T-helper 1 cell treated with Interleukin-12 subunit alpha and Interleukin-12 subunit beta and Interleukin-4 antibody, amounts not matched to agents 30 μg/mL and 1 μg/mL, for 36 hours (primary cell): ENCODE data around the gene WNT2.

Experiments used
- H3K27ac Mint-ChIP-seq: one replicate; pipeline ENCODE4 v1.8.0; 2021; ENCODE audit warnings: mild to moderate bottlenecking, mixed read lengths
- H3K27me3 Mint-ChIP-seq: one replicate; pipeline ENCODE4 v1.8.0; 2021; ENCODE audit warnings: low read depth, mixed read lengths
- H3K36me3 Mint-ChIP-seq: one replicate; pipeline ENCODE4 v1.8.0; 2021; ENCODE audit warnings: low read depth, mixed read lengths
- H3K4me1 Mint-ChIP-seq: one replicate; pipeline ENCODE4 v1.8.0; 2021; ENCODE audit warnings: low read depth, mixed read lengths
- H3K4me3 Mint-ChIP-seq: one replicate; pipeline ENCODE4 v1.8.0; 2021; ENCODE audit warnings: mild to moderate bottlenecking, moderate library complexity, mixed read lengths
- H3K9me3 Mint-ChIP-seq: one replicate; pipeline ENCODE4 v1.8.0; 2021; ENCODE audit warnings: mixed read lengths

WNT2 gene

DNA sequence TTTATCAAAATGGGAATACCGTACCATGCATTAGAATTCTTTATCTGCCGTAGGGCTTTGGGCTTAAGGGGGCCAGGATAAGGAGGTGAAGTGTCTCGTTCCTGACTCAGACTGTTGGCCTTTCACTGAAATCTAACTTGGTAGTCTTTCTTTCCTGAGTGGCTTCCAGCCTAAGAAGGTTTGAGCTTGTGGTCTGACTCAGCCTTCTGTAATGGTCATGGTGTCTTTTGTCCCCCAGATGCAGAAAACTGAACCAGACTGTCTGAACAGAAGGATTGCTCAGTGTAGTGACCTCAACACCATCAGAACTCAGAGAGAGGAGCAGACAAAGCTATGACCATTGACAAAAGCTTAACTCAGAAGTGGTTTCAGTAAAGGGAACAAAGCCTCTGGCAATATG, 39.5 kb downstream of the WNT2 start:
- no peak overlapping the region for H3K27ac Mint-ChIP-seq
- no peaks in the 10 kb centered on the region for H3K36me3 Mint-ChIP-seq
- H3K27me3 Mint-ChIP-seq = no peaks in the 10 kb centered on the region
- H3K9me3 Mint-ChIP-seq = no peaks in the 10 kb centered on the region
- H3K4me3 Mint-ChIP-seq = no peak overlapping the region
- no peaks in the 10 kb centered on the region for H3K4me1 Mint-ChIP-seq

- no peaks in the 10 kb centered on the region for H3K36me3 Mint-ChIP-seq
- no peaks in the 10 kb centered on the region for H3K4me1 Mint-ChIP-seq
- H3K4me3 Mint-ChIP-seq = no peak overlapping the region
- H3K27me3 Mint-ChIP-seq = no peaks in the 10 kb centered on the region
- H3K27ac Mint-ChIP-seq = no peak overlapping the region
- H3K9me3 Mint-ChIP-seq = no peaks in the 10 kb centered on the region
These were observed 40.5 kb downstream of the WNT2 start for GRCh38 chr7:117282239-117282812.

- no peaks in the 10 kb centered on the region for H3K36me3 Mint-ChIP-seq
- H3K27ac Mint-ChIP-seq = no peak overlapping the region
- H3K4me1 Mint-ChIP-seq = no peaks in the 10 kb centered on the region
- H3K27me3 Mint-ChIP-seq = no peaks in the 10 kb centered on the region
- no peak overlapping the region for H3K4me3 Mint-ChIP-seq
- H3K9me3 Mint-ChIP-seq = no peaks in the 10 kb centered on the region
These were observed 41.3 kb downstream of the WNT2 start for GRCh38 chr7:117281562-117281961.

GRCh38 chr7:117279931-117280557, 42.8 kb downstream of the WNT2 start:
- H3K27me3 Mint-ChIP-seq = no peaks in the 10 kb centered on the region
- no peak overlapping the region for H3K4me3 Mint-ChIP-seq
- H3K9me3 Mint-ChIP-seq = no peaks in the 10 kb centered on the region
- no peaks in the 10 kb centered on the region for H3K36me3 Mint-ChIP-seq
- no peaks in the 10 kb centered on the region for H3K4me1 Mint-ChIP-seq
- H3K27ac Mint-ChIP-seq = no peak overlapping the region

DNA sequence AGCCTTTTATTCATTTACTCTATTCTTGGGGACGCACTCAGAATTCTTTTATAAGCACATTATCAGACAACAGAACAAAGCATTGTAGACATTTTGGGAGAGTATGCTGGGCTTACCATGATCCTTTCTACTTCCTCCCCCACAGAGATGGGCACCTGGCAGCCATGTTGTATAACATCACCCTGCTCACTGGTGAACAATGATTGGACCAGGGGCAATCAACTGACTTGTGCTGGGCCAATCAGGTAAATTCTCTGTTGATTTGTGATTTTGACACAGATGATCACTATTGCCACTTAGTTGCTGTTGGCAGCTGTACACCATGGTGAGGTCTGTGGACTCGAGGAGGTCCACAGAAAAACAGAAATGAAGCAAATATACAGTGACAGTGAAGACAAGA, 43.7 kb downstream of the WNT2 start:
- Mint-ChIP-seq H3K36me3 (no peaks in the 10 kb centered on the region), H3K27me3 (no peaks in the 10 kb centered on the region), H3K4me3 (no peak overlapping the region), H3K27ac (no peak overlapping the region), H3K4me1 (no peaks in the 10 kb centered on the region), H3K9me3 (no peaks in the 10 kb centered on the region)

GRCh38 chr7:117278040-117278439, 44.8 kb downstream of the WNT2 start:
- Mint-ChIP-seq H3K27ac (no peak overlapping the region), H3K4me1 (no peaks in the 10 kb centered on the region), H3K36me3 (no peaks in the 10 kb centered on the region), H3K4me3 (no peak overlapping the region), H3K9me3 (no peaks in the 10 kb centered on the region), H3K27me3 (no peaks in the 10 kb centered on the region)

- H3K36me3 Mint-ChIP-seq = no peaks in the 10 kb centered on the region
- no peaks in the 10 kb centered on the region for H3K9me3 Mint-ChIP-seq
- H3K27me3 Mint-ChIP-seq = no peaks in the 10 kb centered on the region
- H3K27ac Mint-ChIP-seq = no peak overlapping the region
- H3K4me3 Mint-ChIP-seq = no peak overlapping the region
- no peaks in the 10 kb centered on the region for H3K4me1 Mint-ChIP-seq
These were observed 45.3 kb downstream of the WNT2 start for GRCh38 chr7:117277576-117277975.

- Mint-ChIP-seq H3K4me3 (no peak overlapping the region), H3K4me1 (no peaks in the 10 kb centered on the region), H3K27me3 (peaks cover 3% of the 10 kb centered on the region), H3K36me3 (no peaks in the 10 kb centered on the region), H3K27ac (no peak overlapping the region), H3K9me3 (no peaks in the 10 kb centered on the region)
These were observed 47.9 kb downstream of the WNT2 start for GRCh38 chr7:117274951-117275350.

DNA sequence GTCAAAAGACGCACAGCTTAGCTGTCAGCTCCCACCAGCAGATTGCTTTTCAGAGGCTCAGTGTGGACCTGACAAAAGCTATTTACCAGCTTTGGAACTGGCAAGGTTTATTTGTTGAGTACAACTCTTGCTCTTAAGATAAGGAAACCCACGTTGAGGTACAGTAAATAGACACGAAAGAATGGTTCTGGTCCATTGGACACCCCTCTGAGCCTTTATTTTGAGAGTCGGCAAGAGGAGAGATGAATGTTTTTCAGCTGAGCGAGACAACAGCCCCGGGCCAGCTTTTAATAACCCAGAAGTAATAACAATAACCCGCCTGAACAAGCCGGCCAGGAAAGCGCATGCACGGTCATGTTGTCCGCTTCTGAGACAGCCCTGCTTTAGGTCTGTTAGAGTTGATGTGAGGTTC, 49.0 kb downstream of the WNT2 start:
- Mint-ChIP-seq H3K27ac (no peak overlapping the region), H3K36me3 (no peaks in the 10 kb centered on the region), H3K4me1 (no peaks in the 10 kb centered on the region), H3K4me3 (no peak overlapping the region), H3K9me3 (no peaks in the 10 kb centered on the region), H3K27me3 (peaks cover 3% of the 10 kb centered on the region)

GRCh38 chr7:117273325-117273724, 49.5 kb downstream of the WNT2 start:
- H3K27ac Mint-ChIP-seq = no peak overlapping the region

DNA sequence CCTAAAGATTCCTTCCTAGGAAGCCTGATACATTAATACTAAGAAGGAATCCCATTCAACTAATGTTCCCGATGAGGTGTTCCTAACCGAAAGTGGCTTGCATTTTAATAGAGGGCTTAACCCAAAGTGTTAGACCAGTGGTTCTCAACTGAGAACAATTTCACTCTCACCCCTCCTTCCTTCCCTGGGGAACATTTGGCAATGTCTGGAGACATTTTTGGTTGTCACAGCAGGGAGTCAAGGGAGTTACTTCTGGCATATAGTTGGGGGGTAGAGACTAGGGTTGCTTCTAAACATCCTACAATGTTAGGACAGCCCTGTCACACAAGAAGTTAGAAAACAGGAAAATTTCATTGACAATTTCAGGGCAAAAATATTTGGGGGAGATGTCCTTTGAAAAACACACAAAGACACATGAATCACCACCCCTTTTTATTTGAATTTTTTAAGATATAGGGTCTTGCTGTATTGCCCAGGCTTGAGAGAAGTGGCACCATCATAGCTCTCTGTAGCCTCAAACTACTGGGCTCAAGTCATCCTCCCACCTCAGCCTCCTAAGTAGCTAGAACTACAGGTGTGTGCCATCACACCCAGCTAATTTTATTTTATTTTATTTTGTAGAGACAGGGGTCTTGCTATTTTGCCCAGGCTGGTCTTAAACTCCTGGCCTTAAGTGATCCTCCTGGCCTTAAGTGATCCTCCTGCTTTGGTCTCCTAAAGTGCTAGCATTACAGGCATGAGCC, 50.7 kb downstream of the WNT2 start:
- Mint-ChIP-seq H3K4me3 (no peak overlapping the region), H3K9me3 (no peaks in the 10 kb centered on the region), H3K4me1 (no peaks in the 10 kb centered on the region), H3K27ac (no peak overlapping the region), H3K27me3 (peaks cover 3% of the 10 kb centered on the region), H3K36me3 (no peaks in the 10 kb centered on the region)

More at GRCh38 chr7:117273325-117273724, 49.5 kb downstream of the WNT2 start:
- no peaks in the 10 kb centered on the region for H3K9me3 Mint-ChIP-seq
- no peaks in the 10 kb centered on the region for H3K36me3 Mint-ChIP-seq
- peaks cover 3% of the 10 kb centered on the region for H3K27me3 Mint-ChIP-seq
- no peaks in the 10 kb centered on the region for H3K4me1 Mint-ChIP-seq
- no peak overlapping the region for H3K4me3 Mint-ChIP-seq

GRCh38 chr7:117271566-117271965, 51.3 kb downstream of the WNT2 start:
- Mint-ChIP-seq H3K4me3 (no peak overlapping the region), H3K4me1 (no peaks in the 10 kb centered on the region), H3K36me3 (no peaks in the 10 kb centered on the region), H3K27ac (no peak overlapping the region), H3K27me3 (peaks cover 3% of the 10 kb centered on the region), H3K9me3 (no peaks in the 10 kb centered on the region)

DNA sequence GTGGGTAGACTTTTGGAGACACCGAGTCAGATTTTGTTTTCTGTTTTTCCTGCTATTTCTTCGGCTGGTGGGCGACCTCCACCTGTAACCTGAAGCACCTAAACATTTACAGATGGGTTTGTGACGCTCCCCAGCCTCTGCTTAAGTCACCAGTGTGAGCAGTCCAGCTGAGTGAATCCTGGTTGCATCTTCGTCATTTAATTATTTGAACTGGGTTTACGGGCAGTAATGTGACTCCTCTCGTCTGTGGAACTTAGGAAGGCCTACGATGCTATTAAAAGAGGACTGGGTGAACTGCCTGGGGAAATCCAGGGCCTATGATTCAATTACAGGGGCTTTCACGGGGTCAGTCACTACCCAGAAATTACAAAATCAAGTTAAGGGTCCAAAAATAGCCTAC, 52.5 kb downstream of the WNT2 start:
- Mint-ChIP-seq H3K36me3 (no peaks in the 10 kb centered on the region), H3K4me3 (no peak overlapping the region), H3K27me3 (peaks cover 3% of the 10 kb centered on the region), H3K9me3 (no peaks in the 10 kb centered on the region), H3K27ac (no peak overlapping the region), H3K4me1 (no peaks in the 10 kb centered on the region)

GRCh38 chr7:117269886-117270285, 53.0 kb downstream of the WNT2 start:
- Mint-ChIP-seq H3K27ac (no peak overlapping the region), H3K4me3 (no peak overlapping the region), H3K4me1 (no peaks in the 10 kb centered on the region), H3K36me3 (no peaks in the 10 kb centered on the region), H3K9me3 (no peaks in the 10 kb centered on the region), H3K27me3 (peaks cover 3% of the 10 kb centered on the region)

GRCh38 chr7:117269417-117269816, 53.4 kb downstream of the WNT2 start:
- no peaks in the 10 kb centered on the region for H3K36me3 Mint-ChIP-seq
- no peaks in the 10 kb centered on the region for H3K4me1 Mint-ChIP-seq
- H3K27ac Mint-ChIP-seq = no peak overlapping the region
- H3K9me3 Mint-ChIP-seq = no peaks in the 10 kb centered on the region
- H3K27me3 Mint-ChIP-seq = peaks cover 3% of the 10 kb centered on the region
- no peak overlapping the region for H3K4me3 Mint-ChIP-seq
